ENCODE measurements around the gene KLF7. TPM values are rescaled to one million over a fixed set of nuclear protein-coding genes. Genes with fewer than 3 reads are reported as not detected.
A peak's percentile ranks its signal among the peaks of the same experiment; 100 is the strongest.

The KLF7 gene
- total and polyA plus RNA-seq, 4 experiments from 2014 or later: 14.1 to 47.1 (median 31.4) TPM

- peaks cover 47% of the 10 kb centered on the region for H3K4me1 ChIP-seq (ENCODE audit: insufficient read depth, low read length)
- Mint-ChIP-seq H3K36me3 (peaks cover 6 to 15% of the 10 kb centered on the region in 2 donors), H3K9me3 (peaks cover 0 to 2% (median 0%) of the 10 kb centered on the region in 8 donors), H3K27ac (peak overlapping the region in 2 of 7 donors; percentile 13 to 72), H3K27me3 (peaks cover 0 to 5% of the 10 kb centered on the region in 2 donors), H3K4me1 (peaks cover 25 to 79% (median 59%) of the 10 kb centered on the region in 4 donors), H3K4me3 (peak overlapping the region in 7 of 8 donors; percentile 26 to 99 (median 94))
- no peaks in the 10 kb centered on the region for H3K9me3 ChIP-seq (ENCODE audit: control insufficient read depth in 1 of 2, low read length in 2 of 2)
- no peaks in the 10 kb centered on the region for H3K36me3 ChIP-seq (ENCODE audit: insufficient read depth, low read length)
- intact Hi-C loops (cut with micrococcal nuclease): loop anchor here (10.0 kb wide), 4 partner anchors 48 to 1102 kb away; partner anchors contain the start of genes FASTKD2, MDH1B and PIKFYVE
- no peak overlapping the region for H3K4me3 ChIP-seq (ENCODE audit: low read length in 2 of 2)
- no peak for DNase-seq
- CTCF ChIA-PET (ENCODE audit: partially characterized antibody): interaction anchor here (1.3 to 1.4 kb wide), 2 partner anchors 15 to 20 kb away, joined by 5 to 10 read pairs; no protein-coding TSS in a partner anchor
- POLR2A ChIA-PET (ENCODE audit: partially characterized antibody): interaction anchor here (4.9 to 8.3 kb wide), 2 partner anchors 14 to 20 kb away, joined by 57 to 298 read pairs; no protein-coding TSS in a partner anchor
- no peak overlapping the region for H3K27ac ChIP-seq (ENCODE audit: low read depth, low read length)
- H3K27me3 ChIP-seq (ENCODE audit: insufficient read depth, low read length): no peaks in the 10 kb centered on the region
These were observed 3.4 kb downstream of the KLF7 start for GRCh38 chr2:207162316-207162715.

- ChIA-PET CTCF (ENCODE audit: partially characterized antibody) (interaction anchor here (1.4 kb wide), 1 partner anchor 14 kb away, joined by 5 read pairs; no protein-coding TSS in a partner anchor), POLR2A (ENCODE audit: partially characterized antibody) (interaction anchor here (4.9 to 8.3 kb wide), 2 partner anchors 13 to 19 kb away, joined by 57 to 298 read pairs; no protein-coding TSS in a partner anchor)
- peaks cover 29 to 82% (median 63%) of the 10 kb centered on the region in 4 donors for H3K4me1 Mint-ChIP-seq
- peak overlapping the region in 2 of 7 donors; percentile 13 to 18 for H3K27ac Mint-ChIP-seq
- Histone ChIP-seq H3K27ac (ENCODE audit: low read depth, low read length) (no peak overlapping the region), H3K4me1 (ENCODE audit: insufficient read depth, low read length) (peaks cover 51% of the 10 kb centered on the region), H3K27me3 (ENCODE audit: insufficient read depth, low read length) (no peaks in the 10 kb centered on the region), H3K36me3 (ENCODE audit: insufficient read depth, low read length) (no peaks in the 10 kb centered on the region), H3K9me3 (ENCODE audit: control insufficient read depth in 1 of 2, low read length in 2 of 2) (no peaks in the 10 kb centered on the region), H3K4me3 (ENCODE audit: low read length in 2 of 2) (no peak overlapping the region)
- no peak for DNase-seq
- intact Hi-C loops (cut with micrococcal nuclease): loop anchor here (10.0 kb wide), 4 partner anchors 47 to 1103 kb away; partner anchors contain the start of genes FASTKD2, MDH1B and PIKFYVE
- peaks cover 0 to 5% of the 10 kb centered on the region in 2 donors for H3K27me3 Mint-ChIP-seq
- peak overlapping the region in 3 of 8 donors; percentile 1 to 52 (median 12) for H3K4me3 Mint-ChIP-seq
- H3K36me3 Mint-ChIP-seq: peaks cover 9 to 14% of the 10 kb centered on the region in 2 donors
- peaks cover 0 to 2% (median 0%) of the 10 kb centered on the region in 8 donors for H3K9me3 Mint-ChIP-seq
These were observed 4.3 kb downstream of the KLF7 start for GRCh38 chr2:207161247-207162123.

DNA sequence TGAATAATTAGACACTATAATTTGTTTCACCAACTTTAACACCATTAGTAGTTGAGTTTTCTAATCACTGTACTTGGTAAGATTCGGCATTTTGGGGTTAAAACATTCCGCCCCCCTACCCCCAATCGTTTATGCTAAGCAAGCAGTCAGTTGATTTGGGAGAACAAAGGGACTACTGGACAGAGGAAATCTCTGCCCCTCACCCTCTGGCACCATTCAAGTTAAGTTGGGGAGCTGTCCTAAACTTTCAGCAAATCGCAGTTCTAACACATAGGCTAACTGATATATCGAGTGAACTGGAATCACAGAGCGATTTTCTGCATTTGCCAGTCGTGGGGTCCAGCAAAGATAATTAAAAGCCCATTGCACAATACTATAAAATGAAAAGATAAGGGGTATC, 5.6 kb downstream of the KLF7 start:
- POLR2A ChIA-PET (ENCODE audit: partially characterized antibody): interaction anchor here (1.6 kb wide), 1 partner anchor 16 kb away, joined by 9 read pairs; no protein-coding TSS in a partner anchor
- Histone ChIP-seq H3K4me1 (ENCODE audit: insufficient read depth, low read length) (peaks cover 65% of the 10 kb centered on the region), H3K36me3 (ENCODE audit: insufficient read depth, low read length) (no peaks in the 10 kb centered on the region), H3K9me3 (ENCODE audit: control insufficient read depth in 1 of 2, low read length in 2 of 2) (no peaks in the 10 kb centered on the region), H3K27me3 (ENCODE audit: insufficient read depth, low read length) (no peaks in the 10 kb centered on the region), H3K27ac (ENCODE audit: low read depth, low read length) (no peak overlapping the region), H3K4me3 (ENCODE audit: low read length in 2 of 2) (no peak overlapping the region)
- DNase-seq: no peak
- intact Hi-C loops (cut with micrococcal nuclease): loop anchor here (10.0 kb wide), 4 partner anchors 45 to 1105 kb away; partner anchors contain the start of genes FASTKD2, MDH1B and PIKFYVE
- H3K27me3 Mint-ChIP-seq: peaks cover 0 to 3% of the 10 kb centered on the region in 2 donors
- peaks cover 42 to 90% (median 71%) of the 10 kb centered on the region in 4 donors for H3K4me1 Mint-ChIP-seq
- CTCF ChIA-PET (ENCODE audit: partially characterized antibody): no interaction called here
- H3K36me3 Mint-ChIP-seq: peaks cover 5 to 9% of the 10 kb centered on the region in 2 donors
- H3K9me3 Mint-ChIP-seq: peaks cover 0 to 1% (median 0%) of the 10 kb centered on the region in 8 donors
- H3K4me3 Mint-ChIP-seq: no peak overlapping the region
- no peak overlapping the region for H3K27ac Mint-ChIP-seq

DNA sequence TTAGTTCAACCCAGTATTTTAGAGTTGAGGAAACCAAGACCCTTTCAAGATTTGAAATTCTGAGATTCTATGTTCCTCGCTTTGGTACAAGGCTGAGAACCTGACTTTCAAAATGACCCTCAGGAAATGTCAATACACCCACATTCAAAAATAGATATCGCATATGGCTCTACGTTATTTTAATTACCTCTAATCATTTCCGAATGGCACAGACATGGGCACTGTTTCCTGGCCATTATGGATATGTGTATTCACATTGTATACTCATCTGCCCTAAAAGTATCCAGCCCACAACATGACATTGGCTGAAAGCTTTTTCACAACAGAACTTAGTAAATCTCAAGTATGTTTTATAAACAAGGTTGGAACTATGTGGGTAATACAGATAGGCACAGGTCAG, 6.7 kb downstream of the KLF7 start:
- peaks cover 0 to 1% (median 0%) of the 10 kb centered on the region in 8 donors for H3K9me3 Mint-ChIP-seq
- no peak for DNase-seq
- no peak overlapping the region for H3K27ac Mint-ChIP-seq
- H3K4me3 Mint-ChIP-seq: no peak overlapping the region
- H3K4me1 Mint-ChIP-seq: peaks cover 42 to 92% (median 76%) of the 10 kb centered on the region in 4 donors
- peaks cover 71% of the 10 kb centered on the region for H3K4me1 ChIP-seq (ENCODE audit: insufficient read depth, low read length)
- no peak overlapping the region for H3K4me3 ChIP-seq (ENCODE audit: low read length in 2 of 2)
- intact Hi-C loops (cut with micrococcal nuclease): no loop called here
- no peaks in the 10 kb centered on the region for H3K36me3 ChIP-seq (ENCODE audit: insufficient read depth, low read length)
- ChIA-PET POLR2A (ENCODE audit: partially characterized antibody) (interaction anchor here (1.6 kb wide), 1 partner anchor 15 kb away, joined by 9 read pairs; no protein-coding TSS in a partner anchor), CTCF (ENCODE audit: partially characterized antibody) (no interaction called here)
- no peak overlapping the region for H3K27ac ChIP-seq (ENCODE audit: low read depth, low read length)
- H3K27me3 ChIP-seq (ENCODE audit: insufficient read depth, low read length): no peaks in the 10 kb centered on the region
- no peaks in the 10 kb centered on the region for H3K27me3 Mint-ChIP-seq
- peaks cover 3 to 9% of the 10 kb centered on the region in 2 donors for H3K36me3 Mint-ChIP-seq
- H3K9me3 ChIP-seq (ENCODE audit: control insufficient read depth in 1 of 2, low read length in 2 of 2): no peaks in the 10 kb centered on the region

DNA sequence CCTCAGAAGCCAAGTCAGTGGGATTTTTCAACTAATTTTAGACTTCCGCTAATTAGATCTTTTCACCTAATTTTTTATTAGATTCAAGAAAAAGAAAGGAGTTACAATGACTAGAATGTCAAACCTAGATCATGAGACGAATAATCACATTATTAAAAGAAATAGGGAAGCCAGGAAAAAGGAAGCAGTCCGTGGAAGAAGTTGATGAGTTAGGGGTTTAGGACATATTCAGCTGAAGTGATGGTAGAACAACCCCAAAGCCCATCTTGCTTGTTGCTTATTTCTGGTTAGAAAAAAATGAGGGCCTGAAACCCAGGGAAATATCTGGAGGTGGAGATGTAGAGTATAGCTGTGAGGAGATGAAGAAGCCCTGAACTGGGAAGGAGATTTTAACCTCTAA, 8.0 kb downstream of the KLF7 start:
- Histone ChIP-seq H3K27me3 (ENCODE audit: insufficient read depth, low read length) (no peaks in the 10 kb centered on the region), H3K36me3 (ENCODE audit: insufficient read depth, low read length) (no peaks in the 10 kb centered on the region), H3K9me3 (ENCODE audit: control insufficient read depth in 1 of 2, low read length in 2 of 2) (no peaks in the 10 kb centered on the region), H3K27ac (ENCODE audit: low read depth, low read length) (no peak overlapping the region), H3K4me1 (ENCODE audit: insufficient read depth, low read length) (peaks cover 65% of the 10 kb centered on the region), H3K4me3 (ENCODE audit: low read length in 2 of 2) (no peak overlapping the region)
- Mint-ChIP-seq H3K9me3 (peaks cover 0 to 1% (median 0%) of the 10 kb centered on the region in 8 donors), H3K4me3 (peak overlapping the region in 3 of 8 donors; percentile 10 to 31 (median 21)), H3K27ac (peak overlapping the region in 5 of 7 donors; percentile 20 to 80 (median 77)), H3K36me3 (peaks cover 1 to 9% of the 10 kb centered on the region in 2 donors), H3K4me1 (peaks cover 42 to 89% (median 74%) of the 10 kb centered on the region in 4 donors), H3K27me3 (no peaks in the 10 kb centered on the region)
- intact Hi-C loops (cut with micrococcal nuclease): no loop called here
- POLR2A ChIA-PET (ENCODE audit: partially characterized antibody): interaction anchor here (5.7 kb wide), 1 partner anchor 9 kb away, joined by 79 read pairs; the partner anchor contains the start of gene KLF7
- CTCF ChIA-PET (ENCODE audit: partially characterized antibody): interaction anchor here (1.1 kb wide), 1 partner anchor 14 kb away, joined by 8 read pairs; no protein-coding TSS in a partner anchor
- no peak for DNase-seq

DNA sequence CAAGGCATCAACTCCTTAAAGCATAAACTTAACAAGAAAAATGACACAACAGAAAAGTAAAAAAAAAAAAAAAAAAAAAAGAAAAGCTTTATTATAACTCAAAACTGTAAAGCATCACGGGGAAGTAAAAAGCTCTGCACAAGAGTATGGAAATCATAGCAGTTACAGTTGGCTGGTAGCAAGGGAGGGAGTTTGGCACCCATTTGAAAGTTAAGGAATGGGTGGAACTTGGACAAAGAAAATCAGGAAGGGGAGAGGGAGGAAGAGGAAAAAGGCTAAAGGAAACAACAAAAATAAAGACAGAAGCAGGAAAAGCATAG, 8.6 kb downstream of the KLF7 start:
- no peak overlapping the region for H3K27ac ChIP-seq (ENCODE audit: low read depth, low read length)
- ChIA-PET CTCF (ENCODE audit: partially characterized antibody) (interaction anchor here (1.1 to 1.9 kb wide), 2 partner anchors 9 to 13 kb away, joined by 8 to 11 read pairs; partner anchors contain the start of gene KLF7), POLR2A (ENCODE audit: partially characterized antibody) (interaction anchor here (1.5 to 5.7 kb wide), 3 partner anchors 9 to 15 kb away, joined by 3 to 86 read pairs (median 79); partner anchors contain the start of gene KLF7)
- Mint-ChIP-seq H3K27ac (peak overlapping the region; percentile 19 to 87 (median 77)), H3K4me1 (peaks cover 47 to 89% (median 74%) of the 10 kb centered on the region in 4 donors), H3K36me3 (peaks cover 0 to 9% of the 10 kb centered on the region in 2 donors), H3K9me3 (peaks cover 0 to 1% (median 0%) of the 10 kb centered on the region in 8 donors), H3K4me3 (peak overlapping the region in 3 of 8 donors; percentile 12 to 69 (median 65)), H3K27me3 (no peaks in the 10 kb centered on the region)
- H3K36me3 ChIP-seq (ENCODE audit: insufficient read depth, low read length): no peaks in the 10 kb centered on the region
- no peak overlapping the region for H3K4me3 ChIP-seq (ENCODE audit: low read length in 2 of 2)
- H3K9me3 ChIP-seq (ENCODE audit: control insufficient read depth in 1 of 2, low read length in 2 of 2): no peaks in the 10 kb centered on the region
- intact Hi-C loops (cut with micrococcal nuclease): no loop called here
- no peak for DNase-seq
- no peaks in the 10 kb centered on the region for H3K27me3 ChIP-seq (ENCODE audit: insufficient read depth, low read length)
- H3K4me1 ChIP-seq (ENCODE audit: insufficient read depth, low read length): peaks cover 59% of the 10 kb centered on the region

Data from CD4-positive, alpha-beta memory T cell (primary cell).